Neural cell (in vitro differentiated cells): ENCODE results near the gene FGB.

Source experiments
- POLR2AphosphoS5 ChIP-seq: IDR thresholded peaks from 2 replicates; pipeline ENCODE4 v1.6.1; 2012
- RAD21 ChIP-seq: fragments of 450-650 bp; conservative IDR thresholded peaks from 2 replicates; pipeline ENCODE4 v1.6.1; 2014; ENCODE audit warnings: antibody characterized with exemption, mild to moderate bottlenecking, moderate library complexity
- TAF1 ChIP-seq: IDR thresholded peaks from 2 replicates; pipeline ENCODE4 v1.6.1; 2012; ENCODE audit warnings: low read depth
- TF ChIP-seq, protein P1 (sequence below): fragments of 450-650 bp; IDR thresholded peaks from 2 replicates; pipeline ENCODE4 v1.5.1; 2014; ENCODE audit warnings: antibody characterized with exemption, mild to moderate bottlenecking, moderate library complexity; ENCODE audit not compliant: poor library complexity, severe bottlenecking
- TF ChIP-seq, protein P2 (sequence below): IDR thresholded peaks from 2 replicates; pipeline ENCODE4 v1.6.1; 2012; ENCODE audit warnings: borderline replicate concordance

DNA sequence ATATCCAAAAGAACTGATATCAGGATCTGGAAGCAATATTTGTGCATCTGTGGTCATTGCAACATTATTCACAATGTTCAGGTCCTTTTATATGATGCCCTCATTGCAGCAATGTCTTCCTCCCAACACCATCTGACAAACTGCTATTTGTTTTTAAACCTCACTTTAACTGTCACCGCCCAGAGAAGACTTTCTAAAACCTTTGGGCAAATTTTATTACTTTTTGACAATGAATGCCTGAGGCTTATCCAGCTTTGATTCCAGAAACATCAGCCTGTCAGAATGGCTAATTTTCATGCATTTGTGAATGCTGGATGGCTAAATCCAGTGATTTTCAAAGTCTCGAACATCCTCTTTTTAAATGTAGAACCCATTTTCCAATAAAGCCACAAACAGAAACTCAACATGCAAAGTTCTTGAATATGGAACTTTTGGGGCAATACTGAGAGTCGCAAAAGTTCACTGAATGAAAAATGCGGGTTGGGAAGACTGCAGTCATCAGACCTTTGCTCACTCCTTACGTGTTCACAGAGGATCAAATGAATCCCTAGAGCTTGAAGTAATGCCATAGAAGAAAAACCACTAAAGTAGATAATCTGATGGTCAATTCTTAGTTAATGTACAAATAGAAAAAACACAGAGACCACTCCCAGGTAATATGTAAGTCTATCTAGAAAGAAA, 10.5 kb downstream of the FGB start:
- TF ChIP-seq, protein P1, sequence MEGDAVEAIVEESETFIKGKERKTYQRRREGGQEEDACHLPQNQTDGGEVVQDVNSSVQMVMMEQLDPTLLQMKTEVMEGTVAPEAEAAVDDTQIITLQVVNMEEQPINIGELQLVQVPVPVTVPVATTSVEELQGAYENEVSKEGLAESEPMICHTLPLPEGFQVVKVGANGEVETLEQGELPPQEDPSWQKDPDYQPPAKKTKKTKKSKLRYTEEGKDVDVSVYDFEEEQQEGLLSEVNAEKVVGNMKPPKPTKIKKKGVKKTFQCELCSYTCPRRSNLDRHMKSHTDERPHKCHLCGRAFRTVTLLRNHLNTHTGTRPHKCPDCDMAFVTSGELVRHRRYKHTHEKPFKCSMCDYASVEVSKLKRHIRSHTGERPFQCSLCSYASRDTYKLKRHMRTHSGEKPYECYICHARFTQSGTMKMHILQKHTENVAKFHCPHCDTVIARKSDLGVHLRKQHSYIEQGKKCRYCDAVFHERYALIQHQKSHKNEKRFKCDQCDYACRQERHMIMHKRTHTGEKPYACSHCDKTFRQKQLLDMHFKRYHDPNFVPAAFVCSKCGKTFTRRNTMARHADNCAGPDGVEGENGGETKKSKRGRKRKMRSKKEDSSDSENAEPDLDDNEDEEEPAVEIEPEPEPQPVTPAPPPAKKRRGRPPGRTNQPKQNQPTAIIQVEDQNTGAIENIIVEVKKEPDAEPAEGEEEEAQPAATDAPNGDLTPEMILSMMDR = no peak
- no peak for TF ChIP-seq RAD21
- no peak for TF ChIP-seq TAF1
- TF ChIP-seq POLR2AphosphoS5 = no peak
- TF ChIP-seq, protein P2, sequence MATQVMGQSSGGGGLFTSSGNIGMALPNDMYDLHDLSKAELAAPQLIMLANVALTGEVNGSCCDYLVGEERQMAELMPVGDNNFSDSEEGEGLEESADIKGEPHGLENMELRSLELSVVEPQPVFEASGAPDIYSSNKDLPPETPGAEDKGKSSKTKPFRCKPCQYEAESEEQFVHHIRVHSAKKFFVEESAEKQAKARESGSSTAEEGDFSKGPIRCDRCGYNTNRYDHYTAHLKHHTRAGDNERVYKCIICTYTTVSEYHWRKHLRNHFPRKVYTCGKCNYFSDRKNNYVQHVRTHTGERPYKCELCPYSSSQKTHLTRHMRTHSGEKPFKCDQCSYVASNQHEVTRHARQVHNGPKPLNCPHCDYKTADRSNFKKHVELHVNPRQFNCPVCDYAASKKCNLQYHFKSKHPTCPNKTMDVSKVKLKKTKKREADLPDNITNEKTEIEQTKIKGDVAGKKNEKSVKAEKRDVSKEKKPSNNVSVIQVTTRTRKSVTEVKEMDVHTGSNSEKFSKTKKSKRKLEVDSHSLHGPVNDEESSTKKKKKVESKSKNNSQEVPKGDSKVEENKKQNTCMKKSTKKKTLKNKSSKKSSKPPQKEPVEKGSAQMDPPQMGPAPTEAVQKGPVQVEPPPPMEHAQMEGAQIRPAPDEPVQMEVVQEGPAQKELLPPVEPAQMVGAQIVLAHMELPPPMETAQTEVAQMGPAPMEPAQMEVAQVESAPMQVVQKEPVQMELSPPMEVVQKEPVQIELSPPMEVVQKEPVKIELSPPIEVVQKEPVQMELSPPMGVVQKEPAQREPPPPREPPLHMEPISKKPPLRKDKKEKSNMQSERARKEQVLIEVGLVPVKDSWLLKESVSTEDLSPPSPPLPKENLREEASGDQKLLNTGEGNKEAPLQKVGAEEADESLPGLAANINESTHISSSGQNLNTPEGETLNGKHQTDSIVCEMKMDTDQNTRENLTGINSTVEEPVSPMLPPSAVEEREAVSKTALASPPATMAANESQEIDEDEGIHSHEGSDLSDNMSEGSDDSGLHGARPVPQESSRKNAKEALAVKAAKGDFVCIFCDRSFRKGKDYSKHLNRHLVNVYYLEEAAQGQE = no peak
